GM18502 (cell line): ENCODE data around the gene SSX4B.
"Not testable (repeated sequence)": the region's sequence is repeated elsewhere in the genome, so short reads cannot be mapped to it uniquely, and the experiment has no call there.

Source experiments
- ATAC-seq: cut with Tn5 transposase; IDR thresholded peaks from one replicate; pipeline ENCODE4 v1.9.1; 2021; ENCODE audit warnings: mild to moderate bottlenecking; ENCODE audit not compliant: unreplicated experiment, poor library complexity

The SSX4B gene

DNA sequence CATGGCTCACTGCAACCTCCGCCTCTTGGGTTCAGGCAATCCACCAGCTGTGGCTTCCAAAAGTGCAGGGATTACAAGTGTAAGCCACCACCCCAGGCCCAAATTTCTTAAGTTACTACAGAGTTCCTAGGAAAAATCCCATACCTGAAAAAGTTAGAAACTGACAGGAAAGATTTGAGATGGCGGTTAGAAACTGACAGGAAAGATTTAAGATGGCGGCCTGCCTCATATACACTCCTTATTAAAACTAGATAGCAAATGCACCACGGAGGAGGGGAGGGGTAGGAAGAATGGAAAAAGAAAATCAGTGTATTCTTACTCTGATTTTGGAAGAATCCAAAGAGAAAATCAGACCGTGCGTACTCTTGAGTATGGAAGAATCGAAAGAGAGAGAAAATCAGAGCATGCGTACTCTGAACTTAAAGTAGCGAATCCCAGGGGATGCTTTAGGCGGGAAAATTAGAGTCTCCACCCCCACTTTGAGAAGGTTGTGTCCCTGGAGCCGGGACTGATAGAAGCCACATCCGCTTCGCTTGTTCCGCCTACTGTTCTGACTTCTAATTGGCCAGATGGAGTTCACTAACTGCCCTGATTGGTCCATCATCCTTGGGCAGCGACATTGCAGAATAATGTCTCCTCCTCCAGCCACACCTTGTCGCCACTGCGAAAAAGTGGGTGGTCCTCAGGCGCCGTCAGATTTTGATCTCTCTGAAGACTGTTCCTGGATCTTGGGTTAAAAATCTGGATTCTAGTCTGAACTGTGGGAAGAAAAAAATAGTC lies 55.3 kb downstream of the SSX4B start, which contains the start of gene SSX3:
SSX3 (minus strand) TSS at position 389 of the 780 bp plus-strand sequence. CDS start 1,454 bp downstream, outside the sequence.
- not testable (repeated sequence) for ATAC-seq
